Endodermal cell (in vitro differentiated cells): ENCODE results near the gene SYT2. TPM values are rescaled to one million over a fixed set of nuclear protein-coding genes. Genes with fewer than 3 reads are reported as not detected.

Experiments
- DNase-seq: peaks from one replicate; pipeline ENCODE4 v3.0.0-alpha.2; 2017
- H3K27ac ChIP-seq: 2 replicates; pipeline ENCODE4 v1.5.1; 2013; ENCODE audit warnings: mild to moderate bottlenecking, low read depth, low read length, moderate library complexity
- H3K27me3 ChIP-seq: 2 replicates; pipeline ENCODE4 v1.6.1; 2013; ENCODE audit warnings: mild to moderate bottlenecking, low read length, moderate library complexity; ENCODE audit not compliant: insufficient read depth, control insufficient read depth, poor library complexity, severe bottlenecking
- H3K36me3 ChIP-seq: 2 replicates; pipeline ENCODE4 v1.7.0; 2013; ENCODE audit warnings: mild to moderate bottlenecking, low read length, moderate library complexity; ENCODE audit not compliant: control insufficient read depth, insufficient read depth
- H3K4me1 ChIP-seq: one replicate; pipeline ENCODE4 v1.7.0; 2013; ENCODE audit warnings: low read length; ENCODE audit not compliant: control insufficient read depth, insufficient read depth
- H3K4me3 ChIP-seq: 2 replicates; pipeline ENCODE4 v1.5.1; 2013; ENCODE audit warnings: mild to moderate bottlenecking, low read length, moderate library complexity
- H3K9ac ChIP-seq: 2 replicates; pipeline ENCODE4 v1.6.1; 2013; ENCODE audit warnings: mild to moderate bottlenecking, low read length, moderate library complexity; ENCODE audit not compliant: poor library complexity, severe bottlenecking; ENCODE audit errors: extremely low read depth
- H3K9me3 ChIP-seq: 2 replicates; pipeline ENCODE4 v1.6.1; 2013; ENCODE audit warnings: mild to moderate bottlenecking, low read length, moderate library complexity; ENCODE audit not compliant: control insufficient read depth
- H3K27ac Mint-ChIP-seq: 2 replicates; pipeline ENCODE4 v1.8.0; 2020; ENCODE audit warnings: mixed read lengths
- H3K27me3 Mint-ChIP-seq: 2 replicates; pipeline ENCODE4 v1.8.0; 2021; ENCODE audit warnings: mild to moderate bottlenecking, mixed read lengths; ENCODE audit not compliant: insufficient read depth
- H3K36me3 Mint-ChIP-seq: 2 replicates; pipeline ENCODE4 v1.8.0; 2020; ENCODE audit warnings: low read depth, mixed read lengths
- H3K4me1 Mint-ChIP-seq: 2 replicates; pipeline ENCODE4 v1.8.0; 2020; ENCODE audit warnings: mixed read lengths
- H3K4me3 Mint-ChIP-seq: 2 replicates; pipeline ENCODE4 v1.8.0; 2020; ENCODE audit warnings: mild to moderate bottlenecking, moderate library complexity, mixed read lengths
- H3K9me3 Mint-ChIP-seq: 2 replicates; pipeline ENCODE4 v1.8.0; 2020; ENCODE audit warnings: mild to moderate bottlenecking, mixed read lengths
- CTCF ChIP-seq: fragments of 200-600 bp; sonication (generic); conservative IDR thresholded peaks from 2 replicates; pipeline ENCODE4 v1.5.0; 2021; ENCODE audit warnings: antibody characterized with exemption, mild to moderate bottlenecking
- WGBS, 2 experiments: methylation state at CpG; one replicate each; pipeline versions ENCODE4 v1.1.5 to v1.1.7; 2013; ENCODE audit warnings: missing lambda C conversion rate in 2 of 2, mixed read lengths in 1 of 2; ENCODE audit not compliant: insufficient coverage in 1 of 2, insufficient read length in 1 of 2; 5-methylcytosine and 5-hydroxymethylcytosine counted together
- total RNA-seq, 2 donors: library from RNA; stranded (reverse); fragmentation: NEBNext Ultra II Directional in 1 of 2; extraction: Animal tissue kit (Norgen Biotek cat#: 25700) in 1 of 2; gene quantifications; 2 replicates in 1 of 2; 3 replicates in 1 of 2; pipeline ENCODE4 v1.2.1, GENCODE V29; 2021

Gene SYT2
- total RNA-seq, 2 donors from 2014 or later, result 2.9 to 4.4 TPM

GRCh38 chr1:202569393-202570322 is 140.6 kb downstream of the SYT2 start:
- no peak overlapping the region for H3K27ac Mint-ChIP-seq

GRCh38 chr1:202568826-202569225 is 141.4 kb downstream of the SYT2 start:
- Histone ChIP-seq H3K36me3 (no peaks in the 10 kb centered on the region), H3K9me3 (no peaks in the 10 kb centered on the region), H3K9ac (no peak overlapping the region), H3K4me1 (peaks cover 8% of the 10 kb centered on the region), H3K4me3 (no peak overlapping the region), H3K27me3 (no peaks in the 10 kb centered on the region), H3K27ac (no peak overlapping the region)
- 77 to 97% methylated on average over 4 of the region's 4 CpGs for WGBS, 2 experiments
- no peak for DNase-seq
- H3K36me3 Mint-ChIP-seq, result peaks cover 4% of the 10 kb centered on the region
- H3K27ac Mint-ChIP-seq, result peak overlapping the region; percentile 5
- no peaks in the 10 kb centered on the region for H3K9me3 Mint-ChIP-seq
- H3K4me3 Mint-ChIP-seq, result no peak overlapping the region
- no peaks in the 10 kb centered on the region for H3K27me3 Mint-ChIP-seq
- no peak for TF ChIP-seq CTCF
- H3K4me1 Mint-ChIP-seq, result peaks cover 42% of the 10 kb centered on the region

More at GRCh38 chr1:202569393-202570322, 140.6 kb downstream of the SYT2 start:
- no peak for TF ChIP-seq CTCF
- peak; percentile 35 for DNase-seq
- H3K36me3 ChIP-seq, result no peaks in the 10 kb centered on the region
- H3K27me3 ChIP-seq, result no peaks in the 10 kb centered on the region
- peaks cover 8% of the 10 kb centered on the region for H3K4me1 ChIP-seq
- Mint-ChIP-seq H3K4me1 (peaks cover 37% of the 10 kb centered on the region), H3K9me3 (no peaks in the 10 kb centered on the region), H3K4me3 (no peak overlapping the region), H3K27me3 (no peaks in the 10 kb centered on the region), H3K36me3 (no peaks in the 10 kb centered on the region)
- no peak overlapping the region for H3K9ac ChIP-seq
- no peaks in the 10 kb centered on the region for H3K9me3 ChIP-seq
- no peak overlapping the region for H3K27ac ChIP-seq
- H3K4me3 ChIP-seq, result no peak overlapping the region

- WGBS, 2 experiments, result 93% methylated on average over 2 of the region's 2 CpGs; no CpG with 5 or more reads in 1 of the 2 experiments
- Histone ChIP-seq H3K9me3 (no peaks in the 10 kb centered on the region), H3K36me3 (no peaks in the 10 kb centered on the region), H3K4me1 (peaks cover 8% of the 10 kb centered on the region), H3K27me3 (no peaks in the 10 kb centered on the region), H3K27ac (no peak overlapping the region), H3K4me3 (no peak overlapping the region), H3K9ac (no peak overlapping the region)
- no peak overlapping the region for H3K27ac Mint-ChIP-seq
- no peaks in the 10 kb centered on the region for H3K9me3 Mint-ChIP-seq
- no peak overlapping the region for H3K4me3 Mint-ChIP-seq
- no peak for TF ChIP-seq CTCF
- DNase-seq, result no peak
- peaks cover 4% of the 10 kb centered on the region for H3K36me3 Mint-ChIP-seq
- H3K27me3 Mint-ChIP-seq, result no peaks in the 10 kb centered on the region
- peaks cover 42% of the 10 kb centered on the region for H3K4me1 Mint-ChIP-seq
Observed at GRCh38 chr1:202568410-202568809, 141.8 kb downstream of the SYT2 start.
